Measurements from ENCODE around the gene SORCS2. TPM values are rescaled to one million over a fixed set of nuclear protein-coding genes. Genes with fewer than 3 reads are reported as not detected.
"Not testable (repeated sequence)": the region's sequence is repeated elsewhere in the genome, so short reads cannot be mapped to it uniquely, and the experiment has no call there.

Gene SORCS2
- total and polyA plus RNA-seq, 4 donors: 2.2 to 7.7 (median 2.5) TPM

- H3K4me1 ChIP-seq (ENCODE audit: control insufficient read depth in 5 of 5, insufficient read depth in 5 of 5, low read length in 5 of 5): peaks cover 0 to 4% (median 0%) of the 10 kb centered on the region in 5 donors
- H3K27me3 ChIP-seq (ENCODE audit: control insufficient read depth in 3 of 3, insufficient read depth in 3 of 3, low read length in 2 of 3): peaks cover 0 to 60% (median 20%) of the 10 kb centered on the region in 3 donors
- TF ChIP-seq, protein P1, sequence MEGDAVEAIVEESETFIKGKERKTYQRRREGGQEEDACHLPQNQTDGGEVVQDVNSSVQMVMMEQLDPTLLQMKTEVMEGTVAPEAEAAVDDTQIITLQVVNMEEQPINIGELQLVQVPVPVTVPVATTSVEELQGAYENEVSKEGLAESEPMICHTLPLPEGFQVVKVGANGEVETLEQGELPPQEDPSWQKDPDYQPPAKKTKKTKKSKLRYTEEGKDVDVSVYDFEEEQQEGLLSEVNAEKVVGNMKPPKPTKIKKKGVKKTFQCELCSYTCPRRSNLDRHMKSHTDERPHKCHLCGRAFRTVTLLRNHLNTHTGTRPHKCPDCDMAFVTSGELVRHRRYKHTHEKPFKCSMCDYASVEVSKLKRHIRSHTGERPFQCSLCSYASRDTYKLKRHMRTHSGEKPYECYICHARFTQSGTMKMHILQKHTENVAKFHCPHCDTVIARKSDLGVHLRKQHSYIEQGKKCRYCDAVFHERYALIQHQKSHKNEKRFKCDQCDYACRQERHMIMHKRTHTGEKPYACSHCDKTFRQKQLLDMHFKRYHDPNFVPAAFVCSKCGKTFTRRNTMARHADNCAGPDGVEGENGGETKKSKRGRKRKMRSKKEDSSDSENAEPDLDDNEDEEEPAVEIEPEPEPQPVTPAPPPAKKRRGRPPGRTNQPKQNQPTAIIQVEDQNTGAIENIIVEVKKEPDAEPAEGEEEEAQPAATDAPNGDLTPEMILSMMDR (IDR thresholded peaks at IDR 0.05; ENCODE audit: control extremely low read depth, extremely low read depth): no peak
- H3K4me3 ChIP-seq: no peak overlapping the region
- ATAC-seq (ENCODE audit: insufficient read depth, low FRiP score): no peak
- no peak overlapping the region for H3K9ac ChIP-seq (ENCODE audit: insufficient read depth in 1 of 2, low read length in 2 of 2)
- H3K27ac ChIP-seq (ENCODE audit: low read depth in 1 of 2, low read length in 1 of 2): no peak overlapping the region
- 42 to 51% methylated on average over 9 of the region's 9 CpGs for WGBS, 2 donors
- no peak for DNase-seq
- H3K9me3 ChIP-seq (ENCODE audit: control insufficient read depth in 4 of 4, insufficient read depth in 3 of 4, low read length in 3 of 4): no peaks in the 10 kb centered on the region
- H3K36me3 ChIP-seq (ENCODE audit: control insufficient read depth in 4 of 4, insufficient read depth in 4 of 4, low read length in 4 of 4): no peaks in the 10 kb centered on the region
Observed at GRCh38 chr4:7596918-7597606, 404.7 kb downstream of the SORCS2 start.

- Histone ChIP-seq H3K36me3 (ENCODE audit: control insufficient read depth in 4 of 4, insufficient read depth in 4 of 4, low read length in 4 of 4) (no peaks in the 10 kb centered on the region), H3K27me3 (ENCODE audit: control insufficient read depth in 3 of 3, insufficient read depth in 3 of 3, low read length in 2 of 3) (peaks cover 0 to 50% (median 20%) of the 10 kb centered on the region in 3 donors), H3K4me3 (no peak overlapping the region), H3K9me3 (ENCODE audit: control insufficient read depth in 4 of 4, insufficient read depth in 3 of 4, low read length in 3 of 4) (no peaks in the 10 kb centered on the region), H3K9ac (ENCODE audit: insufficient read depth in 1 of 2, low read length in 2 of 2) (no peak overlapping the region), H3K4me1 (ENCODE audit: control insufficient read depth in 5 of 5, insufficient read depth in 5 of 5, low read length in 5 of 5) (peaks cover 0 to 4% (median 0%) of the 10 kb centered on the region in 5 donors), H3K27ac (ENCODE audit: low read depth in 1 of 2, low read length in 1 of 2) (no peak overlapping the region)
- 65 to 77% methylated on average over 29 of the region's 29 CpGs for WGBS, 2 donors
- TF ChIP-seq, protein P1 (IDR thresholded peaks at IDR 0.05; ENCODE audit: control extremely low read depth, extremely low read depth): no peak
- ATAC-seq (ENCODE audit: insufficient read depth, low FRiP score): peak; percentile 38
- DNase-seq: peak; percentile 54 to 85 (median 76)
Observed at GRCh38 chr4:7598939-7599790, 406.8 kb downstream of the SORCS2 start.

- H3K36me3 ChIP-seq (ENCODE audit: control insufficient read depth in 4 of 4, insufficient read depth in 4 of 4, low read length in 4 of 4): no peaks in the 10 kb centered on the region
- TF ChIP-seq, protein P1 (IDR thresholded peaks at IDR 0.05; ENCODE audit: control extremely low read depth, extremely low read depth): no peak
- peaks cover 0 to 39% (median 12%) of the 10 kb centered on the region in 3 donors for H3K27me3 ChIP-seq (ENCODE audit: control insufficient read depth in 3 of 3, insufficient read depth in 3 of 3, low read length in 2 of 3)
- peaks cover 0 to 4% (median 2%) of the 10 kb centered on the region in 4 donors for H3K9me3 ChIP-seq (ENCODE audit: control insufficient read depth in 4 of 4, insufficient read depth in 3 of 4, low read length in 3 of 4)
- peaks cover 0 to 4% (median 0%) of the 10 kb centered on the region in 5 donors for H3K4me1 ChIP-seq (ENCODE audit: control insufficient read depth in 5 of 5, insufficient read depth in 5 of 5, low read length in 5 of 5)
- ATAC-seq (ENCODE audit: insufficient read depth, low FRiP score) (no peak), DNase-seq (no peak)
- no peak overlapping the region for H3K27ac ChIP-seq (ENCODE audit: low read depth in 1 of 2, low read length in 1 of 2)
- WGBS, 2 donors: 90% methylated on average over 17 of the region's 17 CpGs
- H3K9ac ChIP-seq (ENCODE audit: insufficient read depth in 1 of 2, low read length in 2 of 2): no peak overlapping the region
- no peak overlapping the region for H3K4me3 ChIP-seq
Observed at GRCh38 chr4:7600247-7600646, 407.9 kb downstream of the SORCS2 start.

DNA sequence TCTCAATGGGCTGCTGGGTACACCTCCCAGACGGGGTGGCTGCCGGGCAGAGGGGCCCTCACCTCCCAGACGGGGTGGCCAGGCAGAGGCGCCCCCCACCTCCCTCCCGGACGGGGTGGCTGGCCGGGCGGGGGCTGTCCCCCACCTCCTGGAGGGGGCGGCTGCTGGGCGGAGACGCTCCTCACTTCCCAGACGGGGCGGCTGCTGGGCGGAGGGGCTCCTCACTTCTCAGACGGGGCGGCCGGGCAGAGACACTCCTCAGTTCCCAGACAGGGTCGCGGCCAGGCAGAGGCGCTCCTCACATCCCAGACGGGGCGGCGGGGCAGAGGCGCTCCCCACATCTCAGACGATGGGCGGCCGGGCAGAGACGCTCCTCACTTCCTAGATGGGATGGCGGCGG lies 409.8 kb downstream of the SORCS2 start:
- H3K27ac ChIP-seq (ENCODE audit: low read depth in 1 of 2, low read length in 1 of 2); H3K4me3 ChIP-seq; H3K9ac ChIP-seq (ENCODE audit: insufficient read depth in 1 of 2, low read length in 2 of 2); ATAC-seq (ENCODE audit: insufficient read depth, low FRiP score); H3K4me1 ChIP-seq (ENCODE audit: control insufficient read depth in 5 of 5, insufficient read depth in 5 of 5, low read length in 5 of 5); H3K36me3 ChIP-seq (ENCODE audit: control insufficient read depth in 4 of 4, insufficient read depth in 4 of 4, low read length in 4 of 4); DNase-seq: not testable (repeated sequence)
- Histone ChIP-seq H3K27me3 (ENCODE audit: control insufficient read depth in 3 of 3, insufficient read depth in 3 of 3, low read length in 2 of 3) (peaks cover 0 to 40% (median 0%) of the 10 kb centered on the region in 3 donors), H3K9me3 (ENCODE audit: control insufficient read depth in 4 of 4, insufficient read depth in 3 of 4, low read length in 3 of 4) (peaks cover 0 to 11% (median 2%) of the 10 kb centered on the region in 4 donors)
- WGBS, 2 donors: 92 to 97% methylated on average over 25 to 30 of the region's 30 CpGs
